GM19372 (cell line): ENCODE results near the gene DOCK6.
"Not testable (repeated sequence)": the region's sequence is repeated elsewhere in the genome, so short reads cannot be mapped to it uniquely, and the experiment has no call there.

Experiments used
- ATAC-seq: cut with Tn5 transposase; IDR thresholded peaks from one replicate; pipeline ENCODE4 v1.9.1; 2021; ENCODE audit warnings: mild to moderate bottlenecking, low read depth, moderate library complexity; ENCODE audit not compliant: unreplicated experiment

Gene DOCK6

GRCh38 chr19:11177592-11177991, 84.7 kb downstream of the DOCK6 start:
- no peak for ATAC-seq

- ATAC-seq = no peak
These were observed 85.7 kb downstream of the DOCK6 start for GRCh38 chr19:11176466-11177193.

GRCh38 chr19:11175920-11176319, 86.4 kb downstream of the DOCK6 start:
- ATAC-seq = no peak

GRCh38 chr19:11174336-11174735, 88.0 kb downstream of the DOCK6 start:
- ATAC-seq = no peak

GRCh38 chr19:11173516-11174155, 88.7 kb downstream of the DOCK6 start:
- no peak for ATAC-seq

- no peak for ATAC-seq
These were observed 89.7 kb downstream of the DOCK6 start for GRCh38 chr19:11172576-11172975.

GRCh38 chr19:11171144-11171543, 91.2 kb downstream of the DOCK6 start:
- no peak for ATAC-seq

- ATAC-seq = no peak
These were observed 92.2 kb downstream of the DOCK6 start for GRCh38 chr19:11169896-11170678.

GRCh38 chr19:11168568-11168967, 93.8 kb downstream of the DOCK6 start:
- no peak for ATAC-seq

- ATAC-seq = no peak
These were observed 95.8 kb downstream of the DOCK6 start for GRCh38 chr19:11166281-11167142.

- ATAC-seq = no peak
These were observed 96.8 kb downstream of the DOCK6 start for GRCh38 chr19:11165486-11166030.

- ATAC-seq = no peak
These were observed 97.4 kb downstream of the DOCK6 start for GRCh38 chr19:11164879-11165406.

- ATAC-seq = no peak
These were observed 98.0 kb downstream of the DOCK6 start for GRCh38 chr19:11164296-11164695.

- not testable (repeated sequence) for ATAC-seq
These were observed 101.9 kb downstream of the DOCK6 start for GRCh38 chr19:11160440-11160768.

GRCh38 chr19:11159598-11160439, 102.5 kb downstream of the DOCK6 start:
- ATAC-seq = no peak

- ATAC-seq = peak; percentile 99
These were observed 106.8 kb downstream of the DOCK6 start, which contains the start of gene SPC24 for GRCh38 chr19:11155373-11156120. TSS of gene SPC24 (minus strand) at chr19:11155782. CDS start at chr19:11155776, 6 bp downstream.

- no peak for ATAC-seq
These were observed 107.7 kb downstream of the DOCK6 start for GRCh38 chr19:11154683-11155047.

GRCh38 chr19:11152318-11153062, 109.8 kb downstream of the DOCK6 start:
- ATAC-seq = no peak
